SK-N-SH (cell line): ENCODE results near the gene FAM20C. TPM values are rescaled to one million over a fixed set of nuclear protein-coding genes. Genes with fewer than 3 reads are reported as not detected.

Source experiments
- CTCF ChIA-PET: fragments of 300-600, 350-600 bp; formaldehyde crosslinking; extraction: SDS; loops from one replicate; lab custom pipeline; 2021; lab: Yijun Ruan, JAX
- POLR2A ChIA-PET: fragments of 350-600 bp; sonication (Branson Sonifier 250); formaldehyde crosslinking; extraction: SDS; loops from one replicate; lab custom pipeline; 2020; ENCODE audit warnings: antibody characterized with exemption, inconsistent platforms; lab: Yijun Ruan, JAX
- DNase-seq: peaks from one replicate; pipeline ENCODE4 v3.0.0; 2012
- H2AFZ ChIP-seq: fragments of 200-600 bp; sonication (generic); 2 replicates; pipeline ENCODE4 v1.8.1; 2016; ENCODE audit warnings: antibody characterized with exemption, mild to moderate bottlenecking, low read depth
- H3F3A ChIP-seq: fragments of 200-600 bp; sonication (generic); replicated peaks from 2 replicates; pipeline ENCODE3; 2016; ENCODE audit warnings: antibody characterized with exemption, mild to moderate bottlenecking; ENCODE audit not compliant: insufficient read depth
- H3K27ac ChIP-seq, 2 experiments: fragments of 200-500 bp in 1 of 2; fragments of 200-600 bp in 1 of 2; sonication (Bioruptor generic) in 1 of 2; sonication (generic), shearing (Covaris generic) in 1 of 2; 2 replicates each; pipeline versions ENCODE4 v1.5.1 to v1.6.1; 2014 to 2016; ENCODE audit warnings: low read depth in 2 of 2, inconsistent platforms in 1 of 2, low read length in 1 of 2, mild to moderate bottlenecking in 1 of 2, mixed read lengths in 1 of 2
- H3K27me3 ChIP-seq: fragments of 200-600 bp; sonication (generic), shearing (Covaris generic); 2 replicates; pipeline ENCODE4 v1.6.1; 2016; ENCODE audit warnings: mixed run types; ENCODE audit not compliant: insufficient read depth
- H3K36me3 ChIP-seq, 2 experiments: fragments of 200-500 bp in 1 of 2; fragments of 200-600 bp in 1 of 2; sonication (Bioruptor generic) in 1 of 2; sonication (generic) in 1 of 2; replicated peaks in 1 of 2; 2 replicates each; pipeline versions ENCODE3 to v1.5.1; 2014 to 2016; ENCODE audit warnings: low read length in 1 of 2, mild to moderate bottlenecking in 1 of 2; ENCODE audit not compliant: insufficient read depth in 2 of 2, control insufficient read depth in 1 of 2
- H3K4me1 ChIP-seq, 2 experiments: fragments of 200-500 bp in 1 of 2; fragments of 200-600 bp in 1 of 2; sonication (Bioruptor generic) in 1 of 2; sonication (generic), shearing (Covaris generic) in 1 of 2; 2 replicates each; pipeline versions ENCODE4 v1.5.1 to v1.6.1; 2014 to 2016; ENCODE audit warnings: low read depth in 1 of 2, low read length in 1 of 2, mixed run types in 1 of 2; ENCODE audit not compliant: insufficient read depth in 2 of 2, control insufficient read depth in 1 of 2
- H3K4me2 ChIP-seq: fragments of 200-600 bp; sonication (generic), shearing (Covaris generic); 2 replicates; pipeline ENCODE4 v1.6.1; 2017; ENCODE audit warnings: mixed run types
- H3K4me3 ChIP-seq, 2 experiments: fragments of 200-500 bp in 1 of 2; fragments of 200-600 bp in 1 of 2; sonication (Bioruptor generic) in 1 of 2; sonication (generic), shearing (Covaris generic) in 1 of 2; 2 replicates each; pipeline versions ENCODE4 v1.5.1 to v1.8.1; 2014 to 2016; ENCODE audit warnings: low read depth in 2 of 2, inconsistent platforms in 1 of 2, low read length in 1 of 2, mild to moderate bottlenecking in 1 of 2, mixed read lengths in 1 of 2, moderate library complexity in 1 of 2
- H3K79me2 ChIP-seq: fragments of 200-600 bp; sonication (generic); 2 replicates; pipeline ENCODE4 v1.8.1; 2017; ENCODE audit warnings: mild to moderate bottlenecking; ENCODE audit not compliant: insufficient read depth
- H3K9ac ChIP-seq: fragments of 200-600 bp; sonication (generic); 2 replicates; pipeline ENCODE4 v1.6.1; 2017; ENCODE audit warnings: mixed run types
- H3K9me2 ChIP-seq: fragments of 200-600 bp; sonication (generic); 2 replicates; pipeline ENCODE4 v1.6.1; 2017; ENCODE audit warnings: mixed run types
- H3K9me3 ChIP-seq: fragments of 200-600 bp; sonication (generic); 2 replicates; pipeline ENCODE4 v1.6.1; 2017; ENCODE audit warnings: mixed run types, mild to moderate bottlenecking, moderate library complexity
- H4K20me1 ChIP-seq: fragments of 200-600 bp; sonication (generic); 2 replicates; pipeline ENCODE4 v1.6.1; 2017; ENCODE audit warnings: mild to moderate bottlenecking, mixed run types; ENCODE audit not compliant: insufficient read depth
- CHD2 ChIP-seq: fragments of 150-350 bp; IDR thresholded peaks from 2 replicates; pipeline ENCODE4 v1.6.1; 2018; ENCODE audit warnings: low read length; ENCODE audit not compliant: partially characterized antibody
- EZH2phosphoT487 ChIP-seq: fragments of 200-600 bp; sonication (generic); IDR thresholded peaks from 2 replicates; pipeline ENCODE4 v1.6.1; 2017; ENCODE audit warnings: low read depth, mixed run types, mild to moderate bottlenecking, antibody characterized with exemption, moderate library complexity, borderline replicate concordance
- FOXJ3 ChIP-seq: sonication (generic); formaldehyde crosslinking; IDR thresholded peaks from 2 replicates; pipeline ENCODE4 v1.5.1; 2020; ENCODE audit warnings: mild to moderate bottlenecking, missing genetic modification reagents
- FOXM1 ChIP-seq: IDR thresholded peaks from 2 replicates; pipeline ENCODE4 v1.4.0; 2012; ENCODE audit warnings: low read depth, mild to moderate bottlenecking
- GABPA ChIP-seq: IDR thresholded peaks from 2 replicates; pipeline ENCODE4 v1.4.0; 2012; ENCODE audit warnings: low read depth, mild to moderate bottlenecking
- IRF3 ChIP-seq: fragments of 150-350 bp; IDR thresholded peaks from 2 replicates; pipeline ENCODE4 v1.6.1; 2016; ENCODE audit warnings: mild to moderate bottlenecking, low read depth, low read length
- JUND ChIP-seq: IDR thresholded peaks from 2 replicates; pipeline ENCODE4 v1.4.0; 2012
- MAX ChIP-seq: IDR thresholded peaks from 2 replicates; pipeline ENCODE4 v1.4.0; 2012; ENCODE audit warnings: low read depth
- MEF2A ChIP-seq: IDR thresholded peaks from 2 replicates; pipeline ENCODE4 v1.4.0; 2012; ENCODE audit warnings: low read depth, borderline replicate concordance
- MXI1 ChIP-seq: IDR thresholded peaks from 2 replicates; pipeline ENCODE4 v1.6.1; 2012; ENCODE audit warnings: mild to moderate bottlenecking, low read depth, low read length, improper control_type of control experiment
- NRF1 ChIP-seq: IDR thresholded peaks from 2 replicates; pipeline ENCODE4 v1.6.1; 2012; ENCODE audit warnings: low read depth, mild to moderate bottlenecking, low read length
- PBX3 ChIP-seq: IDR thresholded peaks from 2 replicates; pipeline ENCODE4; 2012
- POLR2AphosphoS5 ChIP-seq: IDR thresholded peaks from 2 replicates; pipeline ENCODE4 v1.6.1; 2012; ENCODE audit warnings: low read depth, low read length
- RXRA ChIP-seq: IDR thresholded peaks from 2 replicates; pipeline ENCODE4 v1.4.0; 2012; ENCODE audit warnings: low read depth, mild to moderate bottlenecking, borderline replicate concordance
- SIN3A ChIP-seq: IDR thresholded peaks from 2 replicates; pipeline ENCODE4 v1.6.1; 2012; ENCODE audit warnings: low read depth, mild to moderate bottlenecking, low read length, moderate library complexity, borderline replicate concordance
- SMC3 ChIP-seq: IDR thresholded peaks from 2 replicates; pipeline ENCODE4 v1.6.1; 2012; ENCODE audit warnings: low read depth, low read length, improper control_type of control experiment
- TAF1 ChIP-seq: IDR thresholded peaks from 2 replicates; pipeline ENCODE4 v1.6.1; 2012; ENCODE audit warnings: low read depth, mild to moderate bottlenecking, low read length, moderate library complexity, borderline replicate concordance
- TEAD4 ChIP-seq: IDR thresholded peaks from 2 replicates; pipeline ENCODE4 v1.4.0; 2012; ENCODE audit warnings: mild to moderate bottlenecking, borderline replicate concordance; ENCODE audit not compliant: insufficient read depth
- USF2 ChIP-seq: fragments of 150-350 bp; IDR thresholded peaks from 2 replicates; pipeline ENCODE4 v1.6.1; 2017; ENCODE audit warnings: antibody characterized with exemption, low read length, low read depth, borderline replicate concordance
- YY1 ChIP-seq: IDR thresholded peaks from 2 replicates; pipeline ENCODE4 v1.4.0; 2012; ENCODE audit warnings: low read depth, mild to moderate bottlenecking
- WGBS: methylation state at CpG from one replicate; pipeline ENCODE4 v1.1.6; 2017; ENCODE audit warnings: low lambda C conversion rate; 5-methylcytosine and 5-hydroxymethylcytosine counted together
- polyA plus RNA-seq, 3 experiments: library from polyadenylated mRNA; depleted of rRNA; stranded (reverse); fragments of >200 nt; gene quantifications; 2 replicates each; pipeline ENCODE4 v1.2.3, GENCODE V29; 2012

The FAM20C gene
- polyA plus RNA-seq, 1 of the 3 experiments (the other 2 are of a cell fraction), result 12.7 TPM

- Histone ChIP-seq H3K4me2 (no peak overlapping the region), H3K27me3 (peaks cover 9% of the 10 kb centered on the region), H3F3A (no peaks in the 10 kb centered on the region), H3K79me2 (no peaks in the 10 kb centered on the region), H3K4me3 (no peak overlapping the region), H3K9me3 (no peaks in the 10 kb centered on the region), H3K9ac (no peak overlapping the region), H3K27ac (no peak overlapping the region), H3K4me1 (peaks cover 0 to 7% of the 10 kb centered on the region in 2 experiments; a peak in 2 of 4 replicates), H2AFZ (no peak overlapping the region), H3K9me2 (no peaks in the 10 kb centered on the region), H4K20me1 (no peaks in the 10 kb centered on the region), H3K36me3 (no peaks in the 10 kb centered on the region)
- POLR2A ChIA-PET, result no interaction called here
- 80% methylated on average over 25 of the region's 28 CpGs for WGBS
- CTCF ChIA-PET, result interaction anchor here (0.7 to 1.3 kb wide), 4 partner anchors 23 to 134 kb away, joined by 3 read pairs; no protein-coding TSS in a partner anchor
- TF ChIP-seq EZH2phosphoT487 (no peak), IRF3 (no peak), RXRA (no peak), FOXJ3 (CRISPR knock-in tag) (no peak), PBX3 (no peak), SMC3 (no peak), MXI1 (no peak), SIN3A (no peak), GABPA (no peak), JUND (no peak), FOXM1 (no peak), MAX (no peak), NRF1 (no peak), YY1 (no peak), MEF2A (no peak), POLR2AphosphoS5 (no peak), USF2 (no peak), CHD2 (no peak), TAF1 (no peak), TEAD4 (no peak)
- no peak for DNase-seq
Observed at GRCh38 chr7:187227-187927, 5.0 kb upstream of the FAM20C start.
